ENCODE measurements around the gene SLC49A4.

- TF ChIP-seq, protein P1, sequence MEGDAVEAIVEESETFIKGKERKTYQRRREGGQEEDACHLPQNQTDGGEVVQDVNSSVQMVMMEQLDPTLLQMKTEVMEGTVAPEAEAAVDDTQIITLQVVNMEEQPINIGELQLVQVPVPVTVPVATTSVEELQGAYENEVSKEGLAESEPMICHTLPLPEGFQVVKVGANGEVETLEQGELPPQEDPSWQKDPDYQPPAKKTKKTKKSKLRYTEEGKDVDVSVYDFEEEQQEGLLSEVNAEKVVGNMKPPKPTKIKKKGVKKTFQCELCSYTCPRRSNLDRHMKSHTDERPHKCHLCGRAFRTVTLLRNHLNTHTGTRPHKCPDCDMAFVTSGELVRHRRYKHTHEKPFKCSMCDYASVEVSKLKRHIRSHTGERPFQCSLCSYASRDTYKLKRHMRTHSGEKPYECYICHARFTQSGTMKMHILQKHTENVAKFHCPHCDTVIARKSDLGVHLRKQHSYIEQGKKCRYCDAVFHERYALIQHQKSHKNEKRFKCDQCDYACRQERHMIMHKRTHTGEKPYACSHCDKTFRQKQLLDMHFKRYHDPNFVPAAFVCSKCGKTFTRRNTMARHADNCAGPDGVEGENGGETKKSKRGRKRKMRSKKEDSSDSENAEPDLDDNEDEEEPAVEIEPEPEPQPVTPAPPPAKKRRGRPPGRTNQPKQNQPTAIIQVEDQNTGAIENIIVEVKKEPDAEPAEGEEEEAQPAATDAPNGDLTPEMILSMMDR (IDR thresholded peaks at IDR 0.05): no peak
- TF ChIP-seq EZH2 (IDR thresholded peaks at IDR 0.05; ENCODE audit: borderline replicate concordance, insufficient read depth, low read depth, low read length, poor library complexity, severe bottlenecking): no peak
These were observed 28.4 kb upstream of the SLC49A4 start for GRCh38 chr3:122766430-122766829.

Measured in B cell (primary cell).